ENCODE measurements around the gene DSC3. TPM values are rescaled to one million over a fixed set of nuclear protein-coding genes. Genes with fewer than 3 reads are reported as not detected.

The DSC3 gene
- total and polyA plus RNA-seq, 4 donors, result under 0.01 to 0.06 (median 0.05) TPM; not detected in 1

DNA sequence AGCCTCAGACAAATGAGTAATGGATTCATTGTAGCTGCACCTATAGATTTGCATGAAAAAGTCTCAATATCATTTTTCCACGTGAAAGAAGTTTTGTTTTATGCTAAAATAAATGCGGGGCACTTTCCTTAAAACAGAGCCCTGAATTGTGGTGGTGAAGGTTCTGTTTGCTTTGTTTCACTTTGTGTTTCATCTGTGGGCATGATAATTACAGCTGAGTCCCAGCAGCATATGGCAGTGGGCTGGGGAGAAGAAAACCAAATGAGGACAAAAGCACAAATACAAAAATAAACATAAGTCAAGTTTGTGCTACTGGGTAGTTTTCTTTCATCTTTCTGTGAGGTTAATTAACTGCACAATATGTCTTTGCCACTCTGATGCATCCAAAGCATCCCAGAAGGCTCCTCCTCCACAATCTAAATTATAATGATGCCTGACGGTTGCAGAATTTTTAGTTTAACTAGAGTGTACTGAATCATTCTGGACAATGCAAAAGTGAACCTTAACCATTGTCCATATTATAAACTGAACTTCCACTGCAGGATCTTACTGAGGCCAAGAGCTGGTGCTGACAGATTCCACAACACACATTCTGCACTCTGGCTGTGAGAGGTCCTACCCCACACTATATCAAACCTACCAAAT is 97.6 kb downstream of the DSC3 start:
- Histone ChIP-seq H3K27me3 (ENCODE audit: control insufficient read depth in 4 of 4, insufficient read depth in 4 of 4, low read length in 3 of 4) (no peaks in the 10 kb centered on the region), H3K27ac (ENCODE audit: low read depth in 1 of 2, low read length in 2 of 2) (no peak overlapping the region), H3K4me3 (ENCODE audit: low read depth in 1 of 3, low read length in 3 of 3) (no peak overlapping the region), H3K9ac (ENCODE audit: low read depth in 1 of 2, low read length in 2 of 2) (no peak overlapping the region), H3K4me1 (ENCODE audit: control insufficient read depth in 4 of 4, insufficient read depth in 4 of 4, low read length in 3 of 4) (no peaks in the 10 kb centered on the region), H3K9me3 (ENCODE audit: control insufficient read depth in 4 of 4, low read length in 3 of 4) (peaks cover 0 to 4% (median 2%) of the 10 kb centered on the region in 4 donors), H3K36me3 (ENCODE audit: control insufficient read depth in 4 of 4, insufficient read depth in 3 of 4, low read depth in 1 of 4, low read length in 3 of 4) (no peaks in the 10 kb centered on the region)
- TF ChIP-seq, protein P1, sequence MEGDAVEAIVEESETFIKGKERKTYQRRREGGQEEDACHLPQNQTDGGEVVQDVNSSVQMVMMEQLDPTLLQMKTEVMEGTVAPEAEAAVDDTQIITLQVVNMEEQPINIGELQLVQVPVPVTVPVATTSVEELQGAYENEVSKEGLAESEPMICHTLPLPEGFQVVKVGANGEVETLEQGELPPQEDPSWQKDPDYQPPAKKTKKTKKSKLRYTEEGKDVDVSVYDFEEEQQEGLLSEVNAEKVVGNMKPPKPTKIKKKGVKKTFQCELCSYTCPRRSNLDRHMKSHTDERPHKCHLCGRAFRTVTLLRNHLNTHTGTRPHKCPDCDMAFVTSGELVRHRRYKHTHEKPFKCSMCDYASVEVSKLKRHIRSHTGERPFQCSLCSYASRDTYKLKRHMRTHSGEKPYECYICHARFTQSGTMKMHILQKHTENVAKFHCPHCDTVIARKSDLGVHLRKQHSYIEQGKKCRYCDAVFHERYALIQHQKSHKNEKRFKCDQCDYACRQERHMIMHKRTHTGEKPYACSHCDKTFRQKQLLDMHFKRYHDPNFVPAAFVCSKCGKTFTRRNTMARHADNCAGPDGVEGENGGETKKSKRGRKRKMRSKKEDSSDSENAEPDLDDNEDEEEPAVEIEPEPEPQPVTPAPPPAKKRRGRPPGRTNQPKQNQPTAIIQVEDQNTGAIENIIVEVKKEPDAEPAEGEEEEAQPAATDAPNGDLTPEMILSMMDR (IDR thresholded peaks at IDR 0.05; ENCODE audit: low read depth, low read length, missing input control), result no peak
- no peak for TF ChIP-seq RAD21 (IDR thresholded peaks at IDR 0.05)
- TF ChIP-seq TAF1 (conservative IDR thresholded peaks at IDR 0.05), result no peak
- TF ChIP-seq, protein P2, sequence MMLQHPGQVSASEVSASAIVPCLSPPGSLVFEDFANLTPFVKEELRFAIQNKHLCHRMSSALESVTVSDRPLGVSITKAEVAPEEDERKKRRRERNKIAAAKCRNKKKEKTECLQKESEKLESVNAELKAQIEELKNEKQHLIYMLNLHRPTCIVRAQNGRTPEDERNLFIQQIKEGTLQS (IDR thresholded peaks at IDR 0.05), result no peak
- no peak for TF ChIP-seq ZBTB33 (IDR thresholded peaks at IDR 0.05)
- no peak for TF ChIP-seq MAX (IDR thresholded peaks at IDR 0.05)
- no peak for TF ChIP-seq HNF4A (conservative IDR thresholded peaks at IDR 0.05)
- WGBS, result 74% methylated on average over 3 of the region's 3 CpGs
- no peak for DNase-seq (ENCODE audit: low spot score)

GRCh38 chr18:30940952-30941539 is 101.5 kb downstream of the DSC3 start:
- H3K4me3 ChIP-seq (ENCODE audit: low read depth in 1 of 3, low read length in 3 of 3), result no peak overlapping the region
- no peaks in the 10 kb centered on the region for H3K27me3 ChIP-seq (ENCODE audit: control insufficient read depth in 4 of 4, insufficient read depth in 4 of 4, low read length in 3 of 4)
- DNase-seq (ENCODE audit: low spot score), result no peak
- H3K27ac ChIP-seq (ENCODE audit: low read depth in 1 of 2, low read length in 2 of 2), result no peak overlapping the region
- no peak for TF ChIP-seq TAF1 (conservative IDR thresholded peaks at IDR 0.05)
- TF ChIP-seq ZBTB33 (IDR thresholded peaks at IDR 0.05), result no peak
- no peak for TF ChIP-seq RXRA (IDR thresholded peaks at IDR 0.05)
- TF ChIP-seq YY1 (IDR thresholded peaks at IDR 0.05), result no peak
- TF ChIP-seq EGR1 (IDR thresholded peaks at IDR 0.05; ENCODE audit: low read depth in 2 of 2), result no peak
- no peak for TF ChIP-seq HNF4G (IDR thresholded peaks at IDR 0.05)
- no peak for TF ChIP-seq SP1 (IDR thresholded peaks at IDR 0.05)
- TF ChIP-seq, protein P3, sequence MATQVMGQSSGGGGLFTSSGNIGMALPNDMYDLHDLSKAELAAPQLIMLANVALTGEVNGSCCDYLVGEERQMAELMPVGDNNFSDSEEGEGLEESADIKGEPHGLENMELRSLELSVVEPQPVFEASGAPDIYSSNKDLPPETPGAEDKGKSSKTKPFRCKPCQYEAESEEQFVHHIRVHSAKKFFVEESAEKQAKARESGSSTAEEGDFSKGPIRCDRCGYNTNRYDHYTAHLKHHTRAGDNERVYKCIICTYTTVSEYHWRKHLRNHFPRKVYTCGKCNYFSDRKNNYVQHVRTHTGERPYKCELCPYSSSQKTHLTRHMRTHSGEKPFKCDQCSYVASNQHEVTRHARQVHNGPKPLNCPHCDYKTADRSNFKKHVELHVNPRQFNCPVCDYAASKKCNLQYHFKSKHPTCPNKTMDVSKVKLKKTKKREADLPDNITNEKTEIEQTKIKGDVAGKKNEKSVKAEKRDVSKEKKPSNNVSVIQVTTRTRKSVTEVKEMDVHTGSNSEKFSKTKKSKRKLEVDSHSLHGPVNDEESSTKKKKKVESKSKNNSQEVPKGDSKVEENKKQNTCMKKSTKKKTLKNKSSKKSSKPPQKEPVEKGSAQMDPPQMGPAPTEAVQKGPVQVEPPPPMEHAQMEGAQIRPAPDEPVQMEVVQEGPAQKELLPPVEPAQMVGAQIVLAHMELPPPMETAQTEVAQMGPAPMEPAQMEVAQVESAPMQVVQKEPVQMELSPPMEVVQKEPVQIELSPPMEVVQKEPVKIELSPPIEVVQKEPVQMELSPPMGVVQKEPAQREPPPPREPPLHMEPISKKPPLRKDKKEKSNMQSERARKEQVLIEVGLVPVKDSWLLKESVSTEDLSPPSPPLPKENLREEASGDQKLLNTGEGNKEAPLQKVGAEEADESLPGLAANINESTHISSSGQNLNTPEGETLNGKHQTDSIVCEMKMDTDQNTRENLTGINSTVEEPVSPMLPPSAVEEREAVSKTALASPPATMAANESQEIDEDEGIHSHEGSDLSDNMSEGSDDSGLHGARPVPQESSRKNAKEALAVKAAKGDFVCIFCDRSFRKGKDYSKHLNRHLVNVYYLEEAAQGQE (IDR thresholded peaks at IDR 0.05), result no peak
- no peak overlapping the region for H3K9ac ChIP-seq (ENCODE audit: low read depth in 1 of 2, low read length in 2 of 2)
- no peaks in the 10 kb centered on the region for H3K4me1 ChIP-seq (ENCODE audit: control insufficient read depth in 4 of 4, insufficient read depth in 4 of 4, low read length in 3 of 4)
- H3K36me3 ChIP-seq (ENCODE audit: control insufficient read depth in 4 of 4, insufficient read depth in 3 of 4, low read depth in 1 of 4, low read length in 3 of 4), result no peaks in the 10 kb centered on the region
- peaks cover 2 to 4% (median 4%) of the 10 kb centered on the region in 4 donors for H3K9me3 ChIP-seq (ENCODE audit: control insufficient read depth in 4 of 4, low read length in 3 of 4)

Measured in liver (tissue), 9 donors.